Heart left ventricle (tissue), 13 donors: ENCODE measurements around the gene CHMP2A.

Experiments used
- CTCF ChIP-seq, 12 donors: fragments of 200-600 bp; sonication (generic) in 4 of 12; IDR thresholded peaks; one replicate each; pipeline versions ENCODE4 v1.5.0 to v1.8.0; 2018 to 2022; ENCODE audit warnings: antibody characterized with exemption in 12 of 12, mild to moderate bottlenecking in 5 of 12
- POLR2A ChIP-seq, 2 donors: fragments of 450-650 bp; IDR thresholded peaks; one replicate each; pipeline ENCODE4 v1.6.1; 2017; ENCODE audit warnings: antibody characterized with exemption in 2 of 2, mild to moderate bottlenecking in 2 of 2, moderate library complexity in 2 of 2
- donor health status: ischemic (EF 13 %, LVEDD 7.1; RV severe dilation, severe dysfunction).
- donor health status: DM: no; HTN: yes; CAD: no.
- donor health status: DM: no; HTN: no; CAD: no.
- donor health status: ischemic (EF 25% LVEDD 6.9; RV normal size, moderate dysfunction).
- donor health status: ischemic (EF 25% LVEDD 5.7; RV mildly dilated, moderate dysfunction).
- donor health status: ischemic (EF 35%, LVEDD 5.7; RV mildly dilated, moderate dysfunction).
- donor health status: nonischemic (EF 11% LVEDD 7.7; RV severe dilation, severe dysfunction).
- donor health status: DM: yes; HTN: yes; CAD: no.
- donor health status: PGD.
- donor health status: ischemic (EF 29% LVEDD 5.4; RV normal size, mild dysfunction).
- donor health status: nonischemic (EF 23%, LVEDD 6.1; RV moderate dilation, normal function).

- TF ChIP-seq CTCF (IDR thresholded peaks at IDR 0.05) (no peak), POLR2A (IDR thresholded peaks at IDR 0.05) (peak in 1 of 2 donors; percentile 41)
Measured at GRCh38 chr19:58559275-58560006, 4.5 kb upstream of the CHMP2A start.
